ENCODE results near the gene SERPINE1. TPM values are rescaled to one million over a fixed set of nuclear protein-coding genes. Genes with fewer than 3 reads are reported as not detected.
A peak's percentile ranks its signal among the peaks of the same experiment; 100 is the strongest.

Gene SERPINE1
- total and polyA plus RNA-seq, 2 of the 8 experiments (the other 6 are each of a cell fraction or from before 2014, with no cell fraction given) = 3.7 to 5.6 TPM

- Histone ChIP-seq H2BK120ac (replicated peaks; ENCODE audit: low read depth, low read length) (no peak overlapping the region), H3K36me3 (ENCODE audit: control insufficient read depth in 2 of 4, insufficient read depth in 4 of 4, low read length in 3 of 4) (no peaks in the 10 kb centered on the region; a peak in 1 of 8 replicates), H2BK20ac (ENCODE audit: low read length) (no peak overlapping the region), H3K23ac (ENCODE audit: insufficient read length) (no peak overlapping the region), H3K4ac (replicated peaks; ENCODE audit: insufficient read length, low read depth, low read length) (no peak overlapping the region), H3K27ac (ENCODE audit: low read depth, low read length) (no peak overlapping the region), H3K9me3 (ENCODE audit: insufficient read depth in 2 of 2, low read depth in 1 of 2, low read length in 1 of 2) (peaks cover 0 to 6% of the 10 kb centered on the region in 2 experiments; a peak in 1 of 4 replicates), H4K8ac (ENCODE audit: extremely low read depth, insufficient read depth, low read length) (no peak overlapping the region), H3K4me1 (replicated peaks in 1 of 4; ENCODE audit: control insufficient read depth in 3 of 4, insufficient read depth in 4 of 4, low read length in 3 of 4) (peaks cover 0 to 13% (median 10%) of the 10 kb centered on the region in 4 experiments; a peak in 6 of 7 replicates), H3K56ac (replicated peaks; ENCODE audit: insufficient read length, low read depth, low read length) (no peak overlapping the region), H4K91ac (replicated peaks; ENCODE audit: insufficient read length, low read length) (no peak overlapping the region), H3K18ac (ENCODE audit: extremely low read depth, low read length) (no peak overlapping the region), H4K20me1 (replicated peaks in 1 of 2; ENCODE audit: control insufficient read depth in 1 of 2, insufficient read depth in 2 of 2, low read length in 2 of 2) (no peaks in the 10 kb centered on the region), H3K79me2 (ENCODE audit: control insufficient read depth in 1 of 2, insufficient read depth in 2 of 2, low read length in 2 of 2) (no peaks in the 10 kb centered on the region), H3K9ac (replicated peaks in 1 of 4; ENCODE audit: extremely low read depth in 1 of 4, low read depth in 3 of 4, low read length in 3 of 4) (no peak overlapping the region), H4K5ac (ENCODE audit: insufficient read length, low read depth, low read length) (no peak overlapping the region), H3K4me2 (ENCODE audit: insufficient read depth in 1 of 2, low read depth in 2 of 2, low read length in 2 of 2) (no peak overlapping the region), H2BK12ac (ENCODE audit: low read depth, low read length) (no peak overlapping the region), H2AK5ac (ENCODE audit: low read depth, low read length) (peak overlapping the region; percentile 4; the same call in 1 of the 2 replicates), H3K27me3 (replicated peaks in 1 of 4; ENCODE audit: control insufficient read depth in 3 of 4, extremely low read depth in 1 of 4, insufficient read depth in 3 of 4, low read length in 3 of 4) (no peaks in the 10 kb centered on the region), H3K23me2 (ENCODE audit: low read depth, low read length) (0 out of 2 replicates have a peak, but pooled peaks cover 3% of the 10 kb centered on the region), H3K4me3 (ENCODE audit: extremely low read depth in 1 of 4, insufficient read depth in 2 of 4, low read depth in 3 of 4, low read length in 4 of 4) (no peak overlapping the region), H3K14ac (ENCODE audit: insufficient read length) (no peak overlapping the region), H3K79me1 (ENCODE audit: low read depth, low read length) (no peaks in the 10 kb centered on the region; the same call in 1 of the 2 replicates), H2AFZ (ENCODE audit: low read length) (no peak overlapping the region), H2BK15ac (ENCODE audit: low read length) (0 out of 2 replicates have a peak overlapping the region, but pooled peaks have one; percentile 88), H2BK5ac (ENCODE audit: low read depth, low read length) (no peak overlapping the region)
- DNase-seq (ENCODE audit: low read depth in 1 of 2, low spot score in 2 of 2) (no peak), FAIRE-seq (no peak)
- WGBS, 2 experiments (ENCODE audit: extremely low coverage in 1 of 2, insufficient coverage in 1 of 2, insufficient read length in 1 of 2, insufficient replicate concordance in 2 of 2, low coverage in 1 of 2, low lambda C conversion rate in 2 of 2, missing lambda C conversion rate in 1 of 2) = 76% methylated on average over 6 of the region's 6 CpGs; no CpG with 5 or more reads in 1 of the 2 experiments
- ChIA-PET CTCF (ENCODE audit: partially characterized antibody) (interaction anchor here (0.6 to 3.3 kb wide), 17 partner anchors 9 to 591 kb away, joined by 3 to 25 read pairs (median 4); partner anchors contain the start of gene SERPINE1), POLR2A (ENCODE audit: partially characterized antibody) (interaction anchor here (1.1 kb wide), 1 partner anchor 11 kb away, joined by 4 read pairs; the partner anchor contains the start of gene TRIM56)
- no peak for TF ChIP-seq TCF12 (IDR thresholded peaks at IDR 0.05; ENCODE audit: low read depth, low read length)
- no peak for TF ChIP-seq BCL11A (IDR thresholded peaks at IDR 0.05; ENCODE audit: low read depth in 2 of 2, low read length in 2 of 2)
- no peak for TF ChIP-seq JUN (IDR thresholded peaks at IDR 0.05; ENCODE audit: low read depth, low read length)
- TF ChIP-seq SIX5 (IDR thresholded peaks at IDR 0.05; ENCODE audit: low read depth, low read length) = no peak
- no peak for TF ChIP-seq RFX5 (IDR thresholded peaks at IDR 0.05; ENCODE audit: borderline replicate concordance, low read depth, low read length)
- TF ChIP-seq BRCA1 (IDR thresholded peaks at IDR 0.05; ENCODE audit: low read depth, low read length) = no peak
- peak; percentile 48; the same call in 1 of the 2 replicates for TF ChIP-seq KDM1A (IDR thresholded peaks at IDR 0.05; ENCODE audit: borderline replicate concordance, low read length)
- TF ChIP-seq CHD1 (IDR thresholded peaks at IDR 0.05; ENCODE audit: low read depth, low read length) = no peak
- TF ChIP-seq NRF1 (IDR thresholded peaks at IDR 0.05; ENCODE audit: low read depth, low read length) = no peak
Measured at GRCh38 chr7:101096331-101096956, 30.5 kb upstream of the SERPINE1 start.

Data from H1 (cell line).